ENCODE measurements around the gene SSH2.

Gene SSH2

GRCh38 chr17:29576214-29577000, 353.6 kb downstream of the SSH2 start:
- no peaks in the 10 kb centered on the region for H3K9me3 ChIP-seq (ENCODE audit: low read depth, low read length)
- no peak overlapping the region for H3K27ac ChIP-seq
- no peak overlapping the region for H3K9ac ChIP-seq (ENCODE audit: insufficient read length)
- no peak for DNase-seq (ENCODE audit: low read depth, low spot score)
- H3K36me3 ChIP-seq (ENCODE audit: insufficient read depth, low read length), result peaks cover 7% of the 10 kb centered on the region; the same call in 1 of the 2 replicates
- TF ChIP-seq POLR2AphosphoS5 (IDR thresholded peaks at IDR 0.05; ENCODE audit: borderline replicate concordance, low read depth, low read length) (no peak), EZH2 (IDR thresholded peaks at IDR 0.05) (no peak), FOXP2 (optimal IDR thresholded peaks at IDR 0.05; ENCODE audit: control extremely low read depth, extremely low read length, insufficient read depth) (no peak)
- H3K4me3 ChIP-seq, result no peak overlapping the region
